Peyer's patch (tissue), 4 donors: ENCODE data around the gene LUZP2. TPM values are rescaled to one million over a fixed set of nuclear protein-coding genes. Genes with fewer than 3 reads are reported as not detected.

Source experiments
- DNase-seq, 3 donors: peaks; one replicate each; pipeline ENCODE4 v3.0.0-alpha.2; 2017 to 2019
- H3K27ac ChIP-seq, 4 donors: fragments of 200-600 bp; sonication (generic); one replicate each; pipeline ENCODE4 v1.5.1; 2016 to 2019
- H3K27me3 ChIP-seq, 2 donors: fragments of 200-600 bp; sonication (generic); one replicate each; pipeline ENCODE4 v1.5.1; 2019
- H3K36me3 ChIP-seq, 3 donors: fragments of 200-600 bp; sonication (generic); one replicate each; pipeline ENCODE4 v1.5.1; 2016 to 2019
- H3K4me1 ChIP-seq, 4 donors: fragments of 200-600 bp; sonication (generic); one replicate each; pipeline ENCODE4 v1.5.1; 2016 to 2019
- H3K4me3 ChIP-seq, 4 donors: fragments of 200-600 bp; sonication (generic); 1 replicate in 3 of 4; 2 replicates in 1 of 4; pipeline ENCODE4 v1.5.1; 2016 to 2019; ENCODE audit warnings: mild to moderate bottlenecking in 1 of 4
- H3K9me3 ChIP-seq, 4 donors: fragments of 200-600 bp; sonication (generic); one replicate each; pipeline ENCODE4 v1.5.1; 2016 to 2019; ENCODE audit warnings: mild to moderate bottlenecking in 1 of 4
- CTCF ChIP-seq, 6 experiments: fragments of 450-650 bp in 4 of 6; fragments of 200-600 bp in 2 of 6; sonication (generic) in 1 of 6; IDR thresholded peaks; one replicate each; pipeline ENCODE4 v1.5.1; 2017 to 2019; ENCODE audit warnings: antibody characterized with exemption in 6 of 6, mild to moderate bottlenecking in 3 of 6, moderate library complexity in 1 of 6
- POLR2A ChIP-seq, 2 donors: fragments of 450-650 bp; IDR thresholded peaks; one replicate each; pipeline ENCODE4 v1.5.1; 2017; ENCODE audit warnings: antibody characterized with exemption in 2 of 2, mild to moderate bottlenecking in 2 of 2, moderate library complexity in 2 of 2
- total RNA-seq, 4 donors: library from RNA; depleted of rRNA; stranded (reverse); fragments of >200 nt; gene quantifications; one replicate each; pipeline ENCODE4 v1.1.0, GENCODE V29; 2016

Gene LUZP2
- total RNA-seq, 4 donors from 2014 or later: 0.47 TPM; not detected in 3

- TF ChIP-seq POLR2A (IDR thresholded peaks at IDR 0.05): no peak
- TF ChIP-seq CTCF (IDR thresholded peaks at IDR 0.05): no peak
- Histone ChIP-seq H3K4me1 (no peaks in the 10 kb centered on the region), H3K27ac (no peak overlapping the region), H3K36me3 (no peaks in the 10 kb centered on the region), H3K4me3 (no peak overlapping the region), H3K9me3 (no peaks in the 10 kb centered on the region), H3K27me3 (no peaks in the 10 kb centered on the region)
- DNase-seq: no peak
Measured at GRCh38 chr11:24900960-24901549, 404.2 kb downstream of the LUZP2 start.

- TF ChIP-seq POLR2A (IDR thresholded peaks at IDR 0.05) (no peak), CTCF (IDR thresholded peaks at IDR 0.05) (no peak)
- Histone ChIP-seq H3K36me3 (no peaks in the 10 kb centered on the region), H3K4me1 (no peaks in the 10 kb centered on the region), H3K9me3 (no peaks in the 10 kb centered on the region), H3K27me3 (no peaks in the 10 kb centered on the region), H3K27ac (no peak overlapping the region), H3K4me3 (no peak overlapping the region)
- no peak for DNase-seq
Measured at GRCh38 chr11:24903555-24903954, 406.7 kb downstream of the LUZP2 start.

GRCh38 chr11:24925091-24925490 is 428.2 kb downstream of the LUZP2 start:
- H3K9me3 ChIP-seq: no peaks in the 10 kb centered on the region
- no peaks in the 10 kb centered on the region for H3K36me3 ChIP-seq
- H3K27me3 ChIP-seq: no peaks in the 10 kb centered on the region
- H3K27ac ChIP-seq: no peak overlapping the region
- no peak overlapping the region for H3K4me3 ChIP-seq
- TF ChIP-seq CTCF (IDR thresholded peaks at IDR 0.05): no peak
- no peak for TF ChIP-seq POLR2A (IDR thresholded peaks at IDR 0.05)
- no peaks in the 10 kb centered on the region for H3K4me1 ChIP-seq
- DNase-seq: no peak

GRCh38 chr11:24932110-24933000 is 435.5 kb downstream of the LUZP2 start:
- TF ChIP-seq CTCF (IDR thresholded peaks at IDR 0.05): no peak
- TF ChIP-seq POLR2A (IDR thresholded peaks at IDR 0.05): no peak
- no peak overlapping the region for H3K4me3 ChIP-seq
- no peaks in the 10 kb centered on the region for H3K36me3 ChIP-seq
- H3K27me3 ChIP-seq: no peaks in the 10 kb centered on the region
- H3K9me3 ChIP-seq: no peaks in the 10 kb centered on the region
- no peak overlapping the region for H3K27ac ChIP-seq
- DNase-seq: no peak
- H3K4me1 ChIP-seq: no peaks in the 10 kb centered on the region

GRCh38 chr11:24934733-24935439 is 438.0 kb downstream of the LUZP2 start:
- H3K36me3 ChIP-seq: no peaks in the 10 kb centered on the region
- TF ChIP-seq CTCF (IDR thresholded peaks at IDR 0.05): no peak
- TF ChIP-seq POLR2A (IDR thresholded peaks at IDR 0.05): no peak
- no peaks in the 10 kb centered on the region for H3K4me1 ChIP-seq
- no peaks in the 10 kb centered on the region for H3K9me3 ChIP-seq
- H3K4me3 ChIP-seq: no peak overlapping the region
- H3K27ac ChIP-seq: no peak overlapping the region
- no peaks in the 10 kb centered on the region for H3K27me3 ChIP-seq
- no peak for DNase-seq
